Sciatic nerve (tissue), 2 donors: ENCODE measurements around the gene LTBP1. TPM values are rescaled to one million over a fixed set of nuclear protein-coding genes. Genes with fewer than 3 reads are reported as not detected.

Experiments
- ATAC-seq: fragments of 200-7000 bp; cut with Tn5 transposase; one replicate; pipeline ENCODE4 v1.9.1; 2020; ENCODE audit warnings: mild to moderate bottlenecking, moderate library complexity
- DNase-seq: peaks from one replicate; pipeline ENCODE4 v3.0.0-alpha.2; 2020; ENCODE audit warnings: low spot score
- intact Hi-C: fragments of 100-400 bp; cut with DNase I; formaldehyde crosslinking; loops from one replicate; pipeline ENCODE4 v1.14.2; 2022
- total RNA-seq: library from RNA; stranded (reverse); fragmentation: NEBNext Ultra II Directional; extraction: Animal tissue kit (Norgen Biotek cat#: 25700); gene quantifications from one replicate; pipeline ENCODE4 v1.2.1, GENCODE V29; 2021
- donor health status: DM: no; HTN: no; CAD: no.
- donor health status: DM: no; HTN: no; CAD: no.

LTBP1 gene
- total RNA-seq, 1 donor from 2014 or later, result 48.9 TPM

GRCh38 chr2:33091541-33092123 lies 144.9 kb downstream of the LTBP1 start:
- intact Hi-C loops, result no loop called here
- ATAC-seq (peak; percentile 88), DNase-seq (no peak)

GRCh38 chr2:33093283-33093993 lies 146.7 kb downstream of the LTBP1 start:
- ATAC-seq (peak; percentile 37), DNase-seq (no peak)
- intact Hi-C loops, result no loop called here

- DNase-seq (no peak), ATAC-seq (no peak)
- intact Hi-C loops, result no loop called here
Measured at GRCh38 chr2:33094303-33094702, 147.6 kb downstream of the LTBP1 start.

GRCh38 chr2:33099989-33100388 lies 153.2 kb downstream of the LTBP1 start:
- ATAC-seq (no peak), DNase-seq (no peak)
- intact Hi-C loops, result no loop called here

- ATAC-seq (peak; percentile 29), DNase-seq (no peak)
- intact Hi-C loops, result no loop called here
Measured at GRCh38 chr2:33100921-33101320, 154.2 kb downstream of the LTBP1 start.

- intact Hi-C loops, result no loop called here
- ATAC-seq, result no peak
- DNase-seq, result no peak
Measured at GRCh38 chr2:33104052-33104623, 157.4 kb downstream of the LTBP1 start.

GRCh38 chr2:33104726-33105125 lies 158.0 kb downstream of the LTBP1 start:
- ATAC-seq (no peak), DNase-seq (no peak)
- intact Hi-C loops, result no loop called here

- DNase-seq, result no peak
- intact Hi-C loops, result no loop called here
- no peak for ATAC-seq
Measured at GRCh38 chr2:33106115-33106514, 159.4 kb downstream of the LTBP1 start.

- no peak for DNase-seq
- no peak for ATAC-seq
- intact Hi-C loops, result no loop called here
Measured at GRCh38 chr2:33107690-33108482, 161.1 kb downstream of the LTBP1 start.

GRCh38 chr2:33108483-33109443 lies 162.0 kb downstream of the LTBP1 start:
- peak; percentile 63 for ATAC-seq
- intact Hi-C loops, result no loop called here
- DNase-seq, result no peak

GRCh38 chr2:33110461-33110860 lies 163.7 kb downstream of the LTBP1 start:
- DNase-seq (no peak), ATAC-seq (no peak)
- intact Hi-C loops, result no loop called here

- ATAC-seq (no peak), DNase-seq (no peak)
- intact Hi-C loops, result no loop called here
Measured at GRCh38 chr2:33111002-33111446, 164.3 kb downstream of the LTBP1 start.

- intact Hi-C loops, result no loop called here
- DNase-seq, result no peak
- no peak for ATAC-seq
Measured at GRCh38 chr2:33115196-33115595, 168.4 kb downstream of the LTBP1 start.

- DNase-seq (no peak), ATAC-seq (no peak)
- intact Hi-C loops, result no loop called here
Measured at GRCh38 chr2:33115728-33116127, 169.0 kb downstream of the LTBP1 start.

GRCh38 chr2:33116799-33117198 lies 170.0 kb downstream of the LTBP1 start:
- DNase-seq (no peak), ATAC-seq (no peak)
- intact Hi-C loops, result no loop called here

- intact Hi-C loops, result no loop called here
- DNase-seq (no peak), ATAC-seq (no peak)
Measured at GRCh38 chr2:33118651-33119050, 171.9 kb downstream of the LTBP1 start.

GRCh38 chr2:33121416-33121815 lies 174.7 kb downstream of the LTBP1 start:
- intact Hi-C loops, result no loop called here
- no peak for ATAC-seq
- no peak for DNase-seq

- ATAC-seq (no peak), DNase-seq (no peak)
- intact Hi-C loops, result no loop called here
Measured at GRCh38 chr2:33121925-33122324, 175.2 kb downstream of the LTBP1 start.

GRCh38 chr2:33122726-33123125 lies 176.0 kb downstream of the LTBP1 start:
- no peak for ATAC-seq
- no peak for DNase-seq
- intact Hi-C loops, result no loop called here
